NB4 (cell line): ENCODE measurements around the gene ACADL.

ENCODE experiments used
- CTCF ChIP-seq: IDR thresholded peaks from one replicate; pipeline ENCODE4 v1.5.1; 2012; ENCODE audit warnings: low read depth, low read length
- MYC ChIP-seq: IDR thresholded peaks from 2 replicates; pipeline ENCODE4 v1.6.1; 2011; ENCODE audit warnings: low read depth, low read length
- POLR2A ChIP-seq: IDR thresholded peaks from 2 replicates; pipeline ENCODE4 v1.6.1; 2011; ENCODE audit warnings: mild to moderate bottlenecking; ENCODE audit not compliant: insufficient read length; ENCODE audit errors: extremely low read depth

- TF ChIP-seq CTCF: no peak
- TF ChIP-seq MYC: no peak
- TF ChIP-seq POLR2A: no peak
These were observed 58.0 kb downstream of the ACADL start for GRCh38 chr2:210167227-210167626.
